Activated CD4-positive, alpha-beta T cell treated with anti-CD3 and anti-CD28 coated beads, Interleukin-2, Interleukin-6, amounts not matched to agents 100 ng/mL and 50 ng/mL, durations not matched to agents 16 hours and 8 hours (primary cell): ENCODE results near the gene MT1A.

Experiments
- DNase-seq: peaks from one replicate; pipeline ENCODE4 v3.0.0-alpha.2; 2020

MT1A gene

DNA sequence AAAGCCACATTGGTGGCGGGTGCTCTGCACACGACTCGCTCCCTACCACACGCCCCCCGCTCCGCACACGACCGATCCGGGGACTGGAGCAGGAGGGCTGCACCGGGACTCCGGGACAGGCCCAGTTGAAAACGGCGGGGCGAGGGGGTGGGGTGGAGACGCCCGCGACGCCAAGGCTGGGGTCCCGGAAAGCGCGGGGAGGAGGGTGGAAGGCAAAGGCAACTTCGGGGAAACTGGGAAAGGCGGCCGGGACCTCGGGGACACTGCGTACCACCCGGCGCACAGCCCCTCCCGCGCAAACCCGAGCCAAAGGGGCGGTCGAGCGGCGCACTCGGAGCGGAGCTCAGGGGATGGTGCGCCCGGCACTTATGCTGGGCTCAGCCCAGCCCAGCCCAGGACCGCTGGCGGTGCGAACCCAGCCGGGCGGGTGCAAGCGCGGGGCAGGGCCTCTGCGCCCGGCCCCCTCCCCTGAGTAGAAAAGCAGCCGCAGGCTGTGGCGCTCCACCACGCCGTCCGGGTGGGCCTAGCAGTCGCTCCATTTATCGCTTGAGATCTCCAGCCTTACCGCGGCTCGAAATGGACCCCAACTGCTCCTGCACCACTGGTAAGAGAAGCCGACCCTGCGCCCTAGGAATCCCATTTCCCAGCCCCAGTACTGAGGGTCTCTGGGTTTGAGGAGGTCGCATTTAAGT lies 6.2 kb upstream of the MT1A start, which contains the start of gene MT1M:
Gene MT1M (plus strand): TSS at position 504 of the 692 bp plus-strand sequence. CDS start 73 bp downstream, at position 577.
- DNase-seq, result no peak

- no peak for DNase-seq
Measured at GRCh38 chr16:56632848-56633365, 5.6 kb upstream of the MT1A start.

- no peak for DNase-seq
Measured at GRCh38 chr16:56633535-56633934, 4.9 kb upstream of the MT1A start.

DNA sequence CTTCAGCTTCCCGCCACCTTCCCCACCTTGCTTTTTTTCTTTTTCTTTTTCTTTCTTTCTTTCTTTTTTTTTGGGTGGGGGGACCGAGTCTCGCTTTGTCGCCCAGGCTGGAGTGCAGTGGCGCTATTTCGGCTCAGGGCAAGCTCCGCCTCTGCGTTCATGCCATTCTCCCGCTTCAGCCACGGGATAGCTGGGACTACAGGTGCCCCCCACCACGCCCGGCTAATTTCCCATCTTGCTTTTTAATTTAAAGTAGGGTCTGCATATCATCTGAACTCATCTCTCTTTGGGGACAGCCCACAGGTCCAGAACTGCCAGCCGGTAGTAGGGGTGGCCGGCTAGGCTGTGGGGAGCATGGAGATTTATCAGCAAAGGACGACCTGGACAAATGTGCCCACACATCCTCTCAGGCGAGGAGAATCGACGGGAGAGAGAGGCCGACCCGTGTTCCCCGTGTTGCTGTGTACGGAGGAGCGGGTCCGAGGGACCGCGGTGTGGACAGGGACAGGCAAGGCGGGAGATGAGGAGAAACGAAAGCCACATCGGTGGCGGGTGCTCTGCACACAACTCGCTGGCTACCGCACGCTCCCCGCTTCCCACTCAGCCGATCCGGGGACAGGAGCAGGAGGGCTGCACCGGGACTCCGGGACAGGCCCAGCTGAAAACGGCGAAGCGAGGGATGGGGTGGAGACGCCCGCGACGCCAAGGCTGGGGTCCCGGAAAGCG lies 3.6 kb upstream of the MT1A start:
- no peak for DNase-seq

GRCh38 chr16:56635441-56635967 lies 3.0 kb upstream of the MT1A start:
- no peak for DNase-seq

DNA sequence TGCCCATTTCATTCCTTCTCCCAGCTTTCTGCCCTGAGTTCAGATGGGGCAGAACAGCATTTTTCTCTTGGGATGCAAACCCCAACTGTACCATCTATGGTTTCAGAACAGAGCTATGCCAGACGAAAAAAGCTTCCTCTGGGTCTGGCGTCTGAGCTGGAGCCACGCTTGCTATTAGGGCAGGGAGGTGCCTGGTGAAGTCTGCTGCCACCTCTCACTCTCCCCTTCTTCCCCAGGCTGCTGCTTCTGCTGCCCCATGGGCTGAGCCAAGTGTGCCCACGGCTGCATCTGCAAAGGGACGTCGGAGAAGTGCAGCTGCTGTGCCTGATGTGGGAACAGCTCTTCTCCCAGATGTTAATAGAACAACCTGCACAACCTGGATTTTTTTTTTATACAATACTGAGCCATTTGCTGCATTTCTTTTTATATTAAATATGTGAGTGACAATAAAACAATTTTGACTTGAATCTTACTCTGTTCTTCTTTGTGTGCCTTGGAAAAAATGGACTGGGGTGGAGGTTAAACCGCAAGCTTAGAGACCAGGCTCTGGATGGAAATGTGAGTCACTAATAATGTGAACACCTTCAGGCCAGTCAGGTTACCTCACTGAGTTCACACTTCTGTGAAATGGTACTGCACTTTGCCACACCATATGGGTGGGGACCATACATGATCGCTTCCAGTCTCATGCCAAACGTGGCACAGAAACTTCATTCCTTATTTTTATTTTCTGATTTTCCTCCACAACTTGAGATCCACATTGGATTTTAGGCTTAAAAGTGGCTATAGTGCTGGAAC lies 1.7 kb upstream of the MT1A start:
- DNase-seq, result no peak

GRCh38 chr16:56639045-56639444 lies 579 bp downstream of the MT1A start:
- DNase-seq, result no peak

- DNase-seq, result no peak
Measured at GRCh38 chr16:56640076-56640475, 1.6 kb downstream of the MT1A start.

- DNase-seq, result no peak
Measured at GRCh38 chr16:56641166-56641565, 2.7 kb downstream of the MT1A start.

- DNase-seq, result peak; percentile 81
Measured at GRCh38 chr16:56643080-56643778, 4.8 kb downstream of the MT1A start.

DNA sequence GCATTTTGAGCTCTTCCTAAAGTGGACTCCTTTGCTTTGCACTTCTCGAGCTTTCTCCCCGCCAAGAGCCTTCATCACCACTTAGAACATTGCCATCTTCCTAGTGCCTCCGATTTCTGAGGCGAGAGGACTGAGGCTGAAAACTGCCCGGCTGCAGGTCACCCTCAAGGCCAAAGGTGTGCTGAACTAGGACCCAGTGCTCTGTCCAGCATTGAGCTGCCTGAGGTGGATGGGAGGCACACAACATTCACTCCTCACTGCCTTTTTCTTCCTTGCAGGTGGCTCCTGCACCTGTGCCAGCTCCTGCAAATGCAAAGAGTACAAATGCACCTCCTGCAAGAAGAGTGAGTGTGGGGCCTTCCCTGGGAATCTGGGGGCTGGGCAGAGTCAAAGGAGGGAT lies 5.4 kb downstream of the MT1A start:
- DNase-seq, result no peak

- DNase-seq, result no peak
Measured at GRCh38 chr16:56645311-56645710, 6.8 kb downstream of the MT1A start.

- DNase-seq, result no peak
Measured at GRCh38 chr16:56645838-56646237, 7.4 kb downstream of the MT1A start.

DNA sequence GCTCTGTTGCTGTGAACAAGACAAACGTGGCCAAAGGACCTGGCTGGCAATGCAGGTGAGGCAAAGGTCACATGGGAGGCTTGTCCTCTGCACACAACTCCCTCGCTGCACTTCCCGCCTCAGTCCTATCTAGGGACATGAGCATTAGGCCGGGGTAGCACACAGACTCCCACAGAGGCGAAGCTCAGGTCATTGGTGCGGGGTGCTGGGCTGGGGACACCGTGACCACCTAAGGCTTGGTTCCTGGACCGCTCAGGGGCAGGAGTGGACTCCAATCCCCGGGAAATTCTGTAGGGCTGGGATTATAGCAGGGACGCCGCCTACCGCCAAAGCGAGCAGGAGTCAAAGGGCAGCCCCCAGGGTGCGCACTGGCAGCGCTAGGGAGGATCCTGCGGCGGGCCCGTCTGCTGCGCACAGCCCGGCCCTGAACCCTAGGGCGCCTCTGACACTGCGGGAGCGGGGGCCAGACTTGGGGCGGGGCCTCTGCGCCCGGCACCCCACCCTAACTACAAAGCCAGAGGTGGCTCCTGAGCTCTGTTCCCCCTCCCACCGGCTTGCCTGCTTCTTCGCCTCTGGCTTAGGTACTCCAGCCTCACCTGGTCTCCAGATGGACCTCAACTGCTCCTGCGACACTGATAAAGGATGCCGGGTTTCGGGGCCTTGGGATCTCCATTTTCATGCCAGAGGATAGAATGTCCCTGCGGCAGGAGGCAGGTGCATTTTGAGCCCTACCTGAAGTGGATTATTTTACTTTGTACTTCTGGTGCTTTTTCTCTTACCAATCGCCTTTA lies 9.4 kb downstream of the MT1A start:
- no peak for DNase-seq

DNA sequence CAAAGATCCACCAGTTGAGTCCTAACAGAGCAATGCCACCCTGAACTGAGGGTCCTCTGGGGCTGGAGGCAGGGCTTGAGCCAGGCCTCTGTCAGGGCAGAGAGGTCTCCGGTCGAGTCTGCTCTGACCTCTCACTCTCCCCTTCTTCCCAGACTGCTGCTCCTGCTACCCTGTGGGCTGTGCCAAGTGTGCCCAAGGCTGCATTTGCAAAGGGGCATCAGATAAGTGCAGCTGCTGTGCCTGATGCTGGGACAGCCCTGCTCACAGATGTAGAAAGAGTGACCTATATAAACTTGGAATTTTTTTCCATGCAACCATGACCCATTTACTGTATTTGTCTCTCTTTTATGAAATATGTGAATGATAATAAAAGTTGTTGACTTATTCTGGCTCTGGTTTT lies 10.8 kb downstream of the MT1A start:
- DNase-seq, result no peak

GRCh38 chr16:56649820-56650219 lies 11.4 kb downstream of the MT1A start:
- no peak for DNase-seq

DNA sequence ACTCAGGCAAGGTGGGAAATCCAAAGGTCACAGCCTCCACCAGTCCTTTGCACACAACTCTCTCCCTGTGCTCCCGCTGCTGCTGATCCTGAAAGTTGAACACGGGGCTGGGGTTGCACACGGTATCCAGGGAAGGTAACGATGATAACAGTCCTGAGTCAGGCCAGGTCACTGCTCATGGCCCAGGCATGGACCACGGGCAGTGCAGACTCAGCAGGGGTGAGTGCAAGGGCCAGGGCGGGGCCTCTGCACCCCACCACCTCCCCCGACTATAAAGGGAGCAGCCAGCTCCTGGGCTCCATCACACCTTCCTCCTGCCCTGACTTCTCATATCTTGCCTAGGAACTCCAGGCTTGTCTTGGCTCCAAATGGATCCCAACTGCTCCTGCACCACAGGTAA lies 13.1 kb downstream of the MT1A start, which contains the start of gene MT1B:
Gene MT1B (plus strand): TSS at position 301 of the 400 bp plus-strand sequence. CDS start 68 bp downstream, at position 369.
- no peak for DNase-seq

DNA sequence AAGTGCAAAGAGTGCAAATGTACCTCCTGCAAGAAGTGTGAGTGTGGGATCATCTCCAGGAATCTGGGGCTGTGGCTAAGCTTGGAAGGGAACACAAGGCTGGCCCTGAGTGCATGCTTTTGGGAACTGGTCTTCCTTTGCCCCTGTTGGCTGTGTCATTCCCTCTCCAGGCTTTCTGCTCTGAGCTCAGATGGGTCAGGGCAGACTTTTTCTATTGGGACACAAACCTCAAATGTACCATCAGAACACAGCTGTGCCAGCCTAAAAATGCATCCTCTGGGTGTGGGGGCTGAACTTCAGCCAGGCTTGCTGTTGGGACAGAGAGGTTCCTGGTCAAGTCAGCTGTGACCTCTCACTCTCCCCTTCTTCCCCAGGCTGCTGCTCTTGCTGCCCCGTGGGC lies 14.1 kb downstream of the MT1A start:
- DNase-seq, result no peak

- no peak for DNase-seq
Measured at GRCh38 chr16:56653218-56653617, 14.8 kb downstream of the MT1A start.

- DNase-seq, result peak; percentile 60
Measured at GRCh38 chr16:56657555-56658326, 19.3 kb downstream of the MT1A start, which contains the start of gene MT1F. TSS of gene MT1F (plus strand) at chr16:56657959. CDS start at chr16:56658059, 100 bp downstream.
